Measurements from ENCODE around the gene TOR1AIP2.
"Not testable (repeated sequence)": the region's sequence is repeated elsewhere in the genome, so short reads cannot be mapped to it uniquely, and the experiment has no call there.

Gene TOR1AIP2

DNA sequence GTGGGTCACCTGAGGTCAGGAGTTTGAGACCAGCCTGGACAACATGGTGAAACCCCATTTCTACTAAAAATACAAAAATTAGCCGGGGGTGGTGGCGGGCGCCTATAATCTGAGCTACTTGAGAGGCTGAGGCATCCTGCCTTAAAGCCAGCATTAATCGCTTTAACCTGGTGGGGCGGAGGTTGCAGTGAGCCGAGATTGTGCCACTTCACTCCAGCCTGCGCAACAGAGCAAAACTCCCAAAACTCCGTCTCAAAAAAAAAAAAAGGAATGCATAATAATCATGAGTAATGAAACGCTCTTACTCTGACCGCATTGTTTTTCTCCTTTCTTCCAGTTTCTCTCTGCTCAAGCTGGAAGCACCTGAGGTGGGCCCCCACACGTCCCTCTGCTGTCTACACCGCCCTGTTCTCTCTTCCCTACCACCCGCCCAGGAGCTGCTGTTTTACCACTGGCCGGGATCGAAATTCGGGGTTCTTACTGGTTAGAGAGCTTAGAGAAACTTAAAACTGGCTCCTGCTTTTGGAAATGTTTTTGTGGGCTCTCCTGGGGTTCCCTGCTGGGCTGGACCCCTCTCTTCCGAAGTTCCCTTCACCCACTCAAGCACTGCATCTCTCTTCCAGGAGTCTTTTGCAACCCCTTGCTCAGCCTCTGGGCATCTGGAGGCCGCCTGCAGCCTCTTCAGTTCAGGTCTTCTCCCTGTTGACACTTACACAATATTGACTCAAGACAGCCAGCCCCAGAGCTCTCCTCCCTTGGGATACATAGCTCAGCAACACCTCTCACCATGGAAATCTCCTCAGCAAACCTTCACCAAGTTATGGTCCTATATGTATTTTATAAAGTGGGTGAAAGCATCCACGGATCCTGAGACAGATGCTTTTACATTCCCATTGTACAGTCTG is 72.1 kb downstream of the TOR1AIP2 start:
- DNase-seq, result no peak

DNA sequence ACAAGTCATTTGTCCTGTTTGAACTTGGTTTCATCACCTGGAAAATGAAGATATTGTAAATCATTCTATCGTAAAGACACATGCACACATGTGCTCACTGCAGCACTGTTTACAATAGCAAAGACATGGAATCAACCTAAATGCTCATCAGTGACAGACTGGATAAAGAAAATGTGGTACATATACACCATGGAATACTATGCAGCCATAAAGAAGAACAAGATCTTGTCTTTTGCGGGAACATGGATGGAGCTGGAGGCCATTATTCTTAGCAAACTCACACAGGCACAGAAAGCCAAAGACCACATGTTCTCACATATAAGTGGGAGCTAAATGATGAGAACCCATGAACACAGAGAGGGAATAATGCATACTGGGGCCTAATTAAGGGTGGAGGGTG is 73.2 kb downstream of the TOR1AIP2 start:
- not testable (repeated sequence) for DNase-seq

GRCh38 chr1:179803918-179804317 is 73.7 kb downstream of the TOR1AIP2 start:
- no peak for DNase-seq

- DNase-seq, result no peak
Observed at GRCh38 chr1:179803104-179803503, 74.5 kb downstream of the TOR1AIP2 start.

DNA sequence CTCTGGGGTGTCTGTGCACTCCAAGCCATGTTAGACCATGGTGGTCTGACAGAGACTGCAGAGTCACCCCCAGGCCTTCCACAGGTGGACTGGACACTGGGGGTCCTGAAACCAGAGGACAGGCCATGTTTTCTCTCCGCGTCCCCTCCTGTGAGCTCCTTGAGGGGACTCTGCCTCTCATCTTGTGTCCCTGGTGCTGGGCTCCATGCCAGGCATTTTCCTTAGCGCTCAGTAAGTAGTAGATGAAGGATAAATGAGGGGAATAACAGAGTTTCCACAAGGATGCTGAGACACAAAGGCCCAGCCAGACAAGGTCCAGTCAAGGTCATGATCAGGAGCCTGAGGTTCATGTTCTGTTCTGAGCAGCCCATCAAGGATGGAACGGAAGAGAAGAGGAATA is 77.1 kb downstream of the TOR1AIP2 start:
- no peak for DNase-seq

DNA sequence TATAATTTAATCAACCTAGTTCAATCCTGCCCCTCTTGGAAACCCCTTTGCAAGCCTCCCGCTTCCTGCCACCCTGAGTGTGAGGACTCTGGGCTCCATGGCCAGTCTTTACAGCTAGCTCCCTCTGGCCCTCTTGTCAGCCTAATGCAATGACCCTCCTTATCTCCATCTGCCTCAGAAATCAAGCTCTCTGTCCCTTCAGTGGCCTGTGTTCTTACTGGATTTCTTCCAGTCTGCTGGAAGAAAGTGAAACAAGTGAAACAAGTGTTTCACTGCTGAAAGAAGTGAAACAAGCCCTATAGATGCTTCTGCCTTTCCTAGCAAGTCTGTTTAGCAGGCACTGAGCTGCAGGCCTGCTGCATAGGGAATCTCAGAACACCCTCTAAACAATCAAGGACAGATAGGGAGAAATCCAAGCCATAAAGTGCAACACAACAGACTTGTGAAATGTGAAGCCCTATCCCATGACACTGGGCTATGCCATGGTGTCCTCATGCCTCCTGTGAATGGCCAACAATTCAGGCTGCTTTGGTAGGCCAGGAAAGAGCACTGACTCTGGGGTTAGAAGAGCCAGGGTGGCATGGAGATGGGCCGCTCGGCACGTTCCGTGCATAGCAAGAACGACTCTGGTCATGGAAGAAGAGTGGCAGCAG is 78.6 kb downstream of the TOR1AIP2 start:
- no peak for DNase-seq

DNA sequence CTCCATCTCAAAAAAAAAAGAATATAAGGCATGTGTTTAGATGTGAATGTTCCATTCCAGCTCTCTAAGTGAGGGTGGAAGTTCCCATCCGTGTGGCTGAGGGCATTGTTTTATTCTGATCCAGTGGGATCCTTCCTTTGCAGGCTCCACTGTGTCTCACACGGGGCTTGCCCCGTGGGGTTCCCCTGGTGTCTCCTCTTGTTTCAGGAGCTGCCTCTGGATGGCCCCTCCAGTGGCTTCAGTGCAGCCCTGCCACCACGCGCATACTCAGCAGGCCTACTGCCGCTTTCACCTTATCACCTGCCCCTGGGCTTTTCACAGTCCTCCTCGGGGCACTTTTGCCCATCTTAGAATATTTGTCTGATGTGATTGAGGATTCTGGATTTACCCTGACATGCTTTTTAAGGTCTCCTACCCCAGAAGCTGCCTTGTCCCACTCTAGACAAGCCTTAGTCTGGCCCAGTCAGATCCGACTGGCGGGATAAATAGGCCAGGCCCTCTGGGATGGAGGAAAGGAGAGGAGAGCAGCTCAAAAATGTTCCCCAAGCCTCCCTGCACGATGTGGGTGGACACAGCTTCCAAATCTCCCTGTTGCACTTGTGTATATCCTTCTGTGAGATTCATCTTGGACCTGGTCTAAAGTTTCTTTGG is 79.3 kb downstream of the TOR1AIP2 start:
- no peak for DNase-seq

- DNase-seq, result no peak
Observed at GRCh38 chr1:179794669-179795068, 82.9 kb downstream of the TOR1AIP2 start.

DNA sequence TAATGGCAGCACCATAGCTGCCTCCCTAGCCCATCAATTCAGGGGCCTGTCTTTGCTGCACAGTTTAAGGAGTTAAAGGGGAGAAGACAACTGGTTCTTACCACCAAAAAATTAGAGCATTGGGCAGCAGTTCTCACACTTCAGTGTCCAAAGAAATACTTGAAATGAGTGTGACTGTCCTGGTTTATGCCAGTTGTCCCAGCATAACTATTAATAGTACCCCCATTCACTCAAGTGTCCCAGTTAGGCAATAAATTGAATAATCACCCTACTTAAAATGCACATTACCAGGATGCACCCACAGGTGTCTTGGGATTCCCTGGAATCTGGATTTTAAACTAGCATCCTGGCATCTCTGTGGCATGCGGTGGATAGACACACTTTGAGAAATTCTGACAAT is 83.5 kb downstream of the TOR1AIP2 start:
- no peak for DNase-seq

DNA sequence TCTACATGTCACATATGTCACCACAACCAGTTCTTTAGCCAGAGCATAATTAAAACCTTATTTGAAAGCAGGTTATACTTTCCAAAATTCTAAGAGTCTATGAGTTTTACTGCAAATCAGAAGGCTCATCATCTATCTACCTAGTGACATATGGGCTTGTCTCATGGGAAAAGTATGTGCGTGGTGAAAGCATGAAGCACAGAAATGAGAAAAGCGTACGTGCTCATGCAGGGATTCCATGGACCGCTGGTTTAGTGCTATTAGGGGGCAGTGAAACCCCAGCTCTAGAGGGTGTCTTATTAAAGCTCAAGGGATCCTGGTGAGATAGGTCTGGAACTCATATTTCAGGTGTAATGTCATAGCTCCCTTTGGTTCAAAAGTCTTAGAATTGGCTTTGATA is 84.3 kb downstream of the TOR1AIP2 start:
- no peak for DNase-seq

All from stimulated activated CD4-positive, alpha-beta T cell treated with anti-CD3 and anti-CD28 coated beads, Interleukin-4, amount 100 ng/mL, for 1 hour (primary cell).